B cell (primary cell): ENCODE results near the gene MYO1G. TPM values are rescaled to one million over a fixed set of nuclear protein-coding genes. Genes with fewer than 3 reads are reported as not detected.

Experiments used
- ATAC-seq: fragments of 200-7000 bp; cut with Tn5 transposase; one replicate; pipeline ENCODE4 v1.10.0; 2021; ENCODE audit warnings: low read depth, mild to moderate bottlenecking, moderate number of reproducible peaks, moderate library complexity
- CTCF ChIA-PET: fragments of 350-600 bp; sonication (Branson Sonifier 250); formaldehyde crosslinking; loops from one replicate; lab custom pipeline; 2021; ENCODE audit warnings: antibody characterized with exemption, inconsistent platforms; lab: Charles Lee
- POLR2A ChIA-PET: fragments of 350-600 bp; sonication (Branson Sonifier 250); formaldehyde crosslinking; loops from one replicate; lab custom pipeline; 2021; ENCODE audit warnings: antibody characterized with exemption; lab: Charles Lee
- DNase-seq: peaks from one replicate; pipeline ENCODE4 v3.0.0; 2013
- H2AFZ ChIP-seq: 2 replicates; pipeline ENCODE4 v1.6.1; 2012; ENCODE audit warnings: mild to moderate bottlenecking, low read depth, low read length; ENCODE audit not compliant: insufficient read depth, poor library complexity, severe bottlenecking
- H3K27ac ChIP-seq, 2 donors: 1 replicate in 1 of 2; 2 replicates in 1 of 2; pipeline ENCODE4 v1.5.1; 2012 to 2013; ENCODE audit warnings: low read length in 2 of 2, mild to moderate bottlenecking in 2 of 2, moderate library complexity in 1 of 2
- H3K27me3 ChIP-seq, 4 experiments: fragments of 200-600 bp in 1 of 4; sonication (generic) in 1 of 4; replicated peaks in 1 of 4; 1 replicate in 2 of 4; 2 replicates in 2 of 4; pipeline versions ENCODE4 v1.6.1 to v1.7.0; 2013 to 2016; ENCODE audit warnings: low read length in 3 of 4, mild to moderate bottlenecking in 2 of 4, mixed read lengths in 1 of 4, moderate library complexity in 1 of 4; ENCODE audit not compliant: insufficient read depth in 4 of 4, control insufficient read depth in 3 of 4; ENCODE audit errors: control extremely low read depth in 1 of 4
- H3K36me3 ChIP-seq, 2 experiments: replicated peaks in 1 of 2; 1 replicate in 1 of 2; 2 replicates in 1 of 2; pipeline versions ENCODE4 v1.6.1 to v1.7.1; 2013; ENCODE audit warnings: low read length in 1 of 2; ENCODE audit not compliant: insufficient read depth in 2 of 2, control insufficient read depth in 1 of 2; ENCODE audit errors: control extremely low read depth in 1 of 2, extremely low read depth in 1 of 2
- H3K4me1 ChIP-seq, 2 donors: fragments of 200-600 bp in 1 of 2; sonication (generic) in 1 of 2; 1 replicate in 1 of 2; 2 replicates in 1 of 2; pipeline versions ENCODE4 v1.5.1 to v1.6.1; 2013 to 2017; ENCODE audit warnings: low read length in 2 of 2; ENCODE audit not compliant: control insufficient read depth in 2 of 2, insufficient read depth in 2 of 2
- H3K4me2 ChIP-seq: replicated peaks from 2 replicates; pipeline ENCODE3; 2012; ENCODE audit warnings: mild to moderate bottlenecking, low read depth, low read length; ENCODE audit not compliant: poor library complexity, severe bottlenecking
- H3K4me3 ChIP-seq, 5 experiments: fragments of 200-600 bp in 1 of 5; sonication (generic) in 1 of 5; 1 replicate in 3 of 5; 2 replicates in 2 of 5; pipeline versions ENCODE4 v1.5.1 to v1.7.0; 2011 to 2016; ENCODE audit warnings: low read length in 4 of 5, mild to moderate bottlenecking in 4 of 5, low read depth in 2 of 5, control low read depth in 1 of 5, moderate library complexity in 1 of 5; ENCODE audit not compliant: insufficient read depth in 1 of 5; ENCODE audit errors: control extremely low read depth in 1 of 5, extremely low read depth in 1 of 5
- H3K79me2 ChIP-seq: fragments of 200-600 bp; sonication (generic); one replicate; pipeline ENCODE4 v1.6.0; 2016; ENCODE audit warnings: low read length; ENCODE audit not compliant: control insufficient read depth, insufficient read depth
- H3K9ac ChIP-seq: fragments of 200-600 bp; sonication (generic); 2 replicates; pipeline ENCODE4 v1.6.1; 2017; ENCODE audit warnings: mild to moderate bottlenecking, low read length, moderate library complexity
- H3K9me3 ChIP-seq, 3 donors: one replicate each; pipeline versions ENCODE4 v1.6.1 to v1.7.1; 2013; ENCODE audit warnings: low read length in 2 of 3; ENCODE audit not compliant: control insufficient read depth in 2 of 3, insufficient read depth in 1 of 3; ENCODE audit errors: control extremely low read depth in 1 of 3
- H4K20me1 ChIP-seq: 2 replicates; pipeline ENCODE4 v1.6.0; 2012; ENCODE audit warnings: mild to moderate bottlenecking, low read length; ENCODE audit not compliant: insufficient read depth, control insufficient read depth, poor library complexity, severe bottlenecking
- H3K27ac Mint-ChIP-seq: one replicate; pipeline ENCODE4 v1.8.0; 2021; ENCODE audit warnings: mixed read lengths
- H3K27me3 Mint-ChIP-seq: one replicate; pipeline ENCODE4 v1.8.0; 2021; ENCODE audit warnings: mixed read lengths
- H3K4me1 Mint-ChIP-seq: one replicate; pipeline ENCODE4 v1.8.0; 2021; ENCODE audit warnings: mixed read lengths
- H3K4me3 Mint-ChIP-seq: one replicate; pipeline ENCODE4 v1.8.0; 2021; ENCODE audit warnings: mixed read lengths
- H3K9me3 Mint-ChIP-seq: one replicate; pipeline ENCODE4 v1.8.0; 2022; ENCODE audit warnings: mixed read lengths; ENCODE audit not compliant: insufficient read depth
- CTCF ChIP-seq: fragments of 200-600 bp; IDR thresholded peaks from one replicate; pipeline ENCODE4 v1.8.0; 2022; ENCODE audit warnings: antibody characterized with exemption, mild to moderate bottlenecking
- EZH2 ChIP-seq: IDR thresholded peaks from 2 replicates; pipeline ENCODE4 v1.6.1; 2012; ENCODE audit warnings: borderline replicate concordance, low read depth, mild to moderate bottlenecking, moderate library complexity, low read length; ENCODE audit not compliant: insufficient read depth, poor library complexity, severe bottlenecking
- WGBS: methylation state at CpG from one replicate; pipeline ENCODE4 v1.1.5; 2013; ENCODE audit warnings: missing lambda C conversion rate; ENCODE audit not compliant: insufficient coverage; 5-methylcytosine and 5-hydroxymethylcytosine counted together
- intact Hi-C: fragments of 100-400 bp; cut with micrococcal nuclease; formaldehyde crosslinking; loops from one replicate; pipeline ENCODE4 v1.10.0; 2022
- polyA plus RNA-seq: library from polyadenylated mRNA; depleted of rRNA; stranded (reverse); fragments of >200 nt; gene quantifications from 2 replicates; pipeline ENCODE4 v1.2.3, GENCODE V29; 2012
- total RNA-seq, 2 donors: library from RNA; stranded (reverse); fragments of 120-200 nt in 1 of 2; gene quantifications; 1 replicate in 1 of 2; 2 replicates in 1 of 2; pipeline versions ENCODE4 v1.2.3 to v1.2.4, GENCODE V29; 2013 to 2022

Gene MYO1G
- total and polyA plus RNA-seq, 2 donors (not counting 1 experiment from before 2014, with no cell fraction given): 104 to 239 TPM

DNA sequence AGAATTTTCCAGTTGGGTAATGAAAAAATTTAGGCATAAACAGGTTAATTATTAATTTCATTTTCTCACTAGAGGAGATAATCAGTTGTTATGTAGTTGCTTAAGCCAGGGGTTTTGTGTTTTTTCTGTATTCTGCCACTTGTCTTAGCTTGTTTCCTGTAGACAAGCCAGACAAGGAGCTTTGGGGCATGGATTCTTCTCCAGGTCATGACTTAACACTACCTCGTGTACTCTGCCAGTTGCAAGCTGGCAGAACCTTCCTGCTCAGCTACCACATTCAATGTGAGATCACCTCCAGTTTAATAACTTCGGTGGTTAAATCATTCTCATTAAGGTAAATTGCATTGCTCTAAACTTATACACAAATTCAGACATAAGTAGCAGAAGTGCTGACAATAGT is 23.0 kb upstream of the MYO1G start:
- H3K4me3 ChIP-seq: no peak overlapping the region
- H3K4me1 ChIP-seq: peaks cover 30 to 41% of the 10 kb centered on the region in 2 donors
- no peak for ATAC-seq
- H3K4me2 ChIP-seq: peak overlapping the region; percentile 75
- no peak overlapping the region for H3K4me3 Mint-ChIP-seq
- no peaks in the 10 kb centered on the region for H3K36me3 ChIP-seq
- intact Hi-C loops: loop anchor here (1.0 to 10.0 kb wide), 4 partner anchors 25 to 420 kb away; partner anchors contain the start of genes H2AZ2 and TMED4
- ChIA-PET CTCF (interaction anchor here (0.6 to 6.9 kb wide), 17 partner anchors 9 to 146 kb away, joined by 3 to 49 read pairs (median 4); partner anchors contain the start of genes MYO1G and TBRG4), POLR2A (interaction anchor here (0.6 to 4.8 kb wide), 9 partner anchors 16 to 109 kb away, joined by 3 to 77 read pairs (median 6); partner anchors contain the start of gene MYO1G)
- no peak for DNase-seq
- H3K4me1 Mint-ChIP-seq: peaks cover 52% of the 10 kb centered on the region
- H3K9ac ChIP-seq: no peak overlapping the region
- H3K9me3 ChIP-seq: no peaks in the 10 kb centered on the region
- peak overlapping the region in 1 of 2 donors; percentile 67 for H3K27ac ChIP-seq
- H4K20me1 ChIP-seq: peaks cover 40% of the 10 kb centered on the region
- no peaks in the 10 kb centered on the region for H3K27me3 ChIP-seq
- WGBS: 29% methylated on average over 1 of the region's 2 CpGs
- H2AFZ ChIP-seq: no peak overlapping the region
- H3K27me3 Mint-ChIP-seq: no peaks in the 10 kb centered on the region
- H3K9me3 Mint-ChIP-seq: no peaks in the 10 kb centered on the region
- peak overlapping the region; percentile 64 for H3K27ac Mint-ChIP-seq
- peaks cover 63% of the 10 kb centered on the region for H3K79me2 ChIP-seq
- TF ChIP-seq CTCF (no peak), EZH2 (no peak)

GRCh38 chr7:45001138-45001694 is 22.4 kb upstream of the MYO1G start:
- Histone ChIP-seq H3K9me3 (no peaks in the 10 kb centered on the region), H2AFZ (no peak overlapping the region), H3K27me3 (no peaks in the 10 kb centered on the region), H3K36me3 (no peaks in the 10 kb centered on the region), H3K9ac (peak overlapping the region; percentile 71), H3K4me1 (peaks cover 28 to 44% of the 10 kb centered on the region in 2 donors), H3K4me3 (peak overlapping the region; percentile 66 to 97 (median 71)), H3K4me2 (peak overlapping the region; percentile 75), H4K20me1 (peaks cover 39% of the 10 kb centered on the region), H3K79me2 (peaks cover 60% of the 10 kb centered on the region), H3K27ac (peak overlapping the region; percentile 64 to 67)
- Mint-ChIP-seq H3K27ac (peak overlapping the region; percentile 88), H3K27me3 (no peaks in the 10 kb centered on the region), H3K9me3 (no peaks in the 10 kb centered on the region), H3K4me1 (peaks cover 52% of the 10 kb centered on the region), H3K4me3 (peak overlapping the region; percentile 89)
- ATAC-seq (peak; percentile 13), DNase-seq (peak; percentile 77)
- WGBS: 37% methylated on average over 9 of the region's 10 CpGs
- ChIA-PET POLR2A (interaction anchor here (0.6 to 4.8 kb wide), 12 partner anchors 15 to 116 kb away, joined by 3 to 77 read pairs (median 5); partner anchors contain the start of genes MYO1G and PURB), CTCF (interaction anchor here (0.6 to 6.9 kb wide), 16 partner anchors 10 to 155 kb away, joined by 3 to 49 read pairs (median 4); partner anchors contain the start of genes MYO1G and TBRG4)
- intact Hi-C loops: loop anchor here (1.0 to 10.0 kb wide), 4 partner anchors 26 to 419 kb away; partner anchors contain the start of genes H2AZ2 and TMED4
- TF ChIP-seq CTCF (no peak), EZH2 (no peak)
